ENCODE results near the gene MIDN. TPM values are rescaled to one million over a fixed set of nuclear protein-coding genes. Genes with fewer than 3 reads are reported as not detected.

Gene MIDN
- total RNA-seq, 4 donors from 2014 or later, result 8.0 to 43.1 (median 12.2) TPM

DNA sequence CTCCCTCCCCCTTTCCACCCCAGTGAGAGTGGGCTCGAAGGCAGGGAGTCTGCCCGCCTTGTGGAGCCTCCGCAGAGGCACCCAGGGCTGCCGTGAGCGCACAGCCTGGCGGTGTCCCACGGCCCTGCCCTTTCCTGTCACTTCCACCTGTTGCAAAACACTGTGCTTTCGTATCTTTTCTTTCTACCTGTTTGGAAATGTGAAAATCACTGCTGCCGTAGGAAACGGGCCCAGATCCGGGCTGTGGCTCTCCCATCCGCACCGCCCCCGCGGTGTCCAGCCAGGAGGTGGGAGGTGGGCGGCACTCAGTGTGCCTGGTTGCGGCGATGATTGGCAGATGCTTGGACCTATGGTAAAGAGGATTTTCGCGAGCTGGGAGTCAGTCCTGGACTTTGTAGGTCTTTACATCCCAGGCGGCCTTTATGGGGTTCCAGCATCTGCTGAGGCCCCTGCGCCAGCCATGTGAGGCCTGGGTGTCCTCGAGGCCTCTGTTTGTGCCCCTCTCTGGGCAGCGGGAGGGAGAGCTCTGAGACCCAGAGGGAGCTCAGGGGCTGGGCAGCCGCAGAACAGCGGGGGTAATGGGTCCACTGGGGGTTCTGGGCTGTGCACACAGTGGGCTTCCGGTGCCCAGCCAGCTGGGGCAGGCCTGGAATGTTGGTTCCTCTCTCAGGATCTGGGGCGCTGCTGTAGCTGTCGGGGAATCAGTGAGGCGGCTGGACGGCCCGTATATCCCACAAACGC, 36.7 kb upstream of the MIDN start:
- TF ChIP-seq, protein P1, sequence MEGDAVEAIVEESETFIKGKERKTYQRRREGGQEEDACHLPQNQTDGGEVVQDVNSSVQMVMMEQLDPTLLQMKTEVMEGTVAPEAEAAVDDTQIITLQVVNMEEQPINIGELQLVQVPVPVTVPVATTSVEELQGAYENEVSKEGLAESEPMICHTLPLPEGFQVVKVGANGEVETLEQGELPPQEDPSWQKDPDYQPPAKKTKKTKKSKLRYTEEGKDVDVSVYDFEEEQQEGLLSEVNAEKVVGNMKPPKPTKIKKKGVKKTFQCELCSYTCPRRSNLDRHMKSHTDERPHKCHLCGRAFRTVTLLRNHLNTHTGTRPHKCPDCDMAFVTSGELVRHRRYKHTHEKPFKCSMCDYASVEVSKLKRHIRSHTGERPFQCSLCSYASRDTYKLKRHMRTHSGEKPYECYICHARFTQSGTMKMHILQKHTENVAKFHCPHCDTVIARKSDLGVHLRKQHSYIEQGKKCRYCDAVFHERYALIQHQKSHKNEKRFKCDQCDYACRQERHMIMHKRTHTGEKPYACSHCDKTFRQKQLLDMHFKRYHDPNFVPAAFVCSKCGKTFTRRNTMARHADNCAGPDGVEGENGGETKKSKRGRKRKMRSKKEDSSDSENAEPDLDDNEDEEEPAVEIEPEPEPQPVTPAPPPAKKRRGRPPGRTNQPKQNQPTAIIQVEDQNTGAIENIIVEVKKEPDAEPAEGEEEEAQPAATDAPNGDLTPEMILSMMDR (IDR thresholded peaks at IDR 0.05; ENCODE audit: low read depth), result no peak

DNA sequence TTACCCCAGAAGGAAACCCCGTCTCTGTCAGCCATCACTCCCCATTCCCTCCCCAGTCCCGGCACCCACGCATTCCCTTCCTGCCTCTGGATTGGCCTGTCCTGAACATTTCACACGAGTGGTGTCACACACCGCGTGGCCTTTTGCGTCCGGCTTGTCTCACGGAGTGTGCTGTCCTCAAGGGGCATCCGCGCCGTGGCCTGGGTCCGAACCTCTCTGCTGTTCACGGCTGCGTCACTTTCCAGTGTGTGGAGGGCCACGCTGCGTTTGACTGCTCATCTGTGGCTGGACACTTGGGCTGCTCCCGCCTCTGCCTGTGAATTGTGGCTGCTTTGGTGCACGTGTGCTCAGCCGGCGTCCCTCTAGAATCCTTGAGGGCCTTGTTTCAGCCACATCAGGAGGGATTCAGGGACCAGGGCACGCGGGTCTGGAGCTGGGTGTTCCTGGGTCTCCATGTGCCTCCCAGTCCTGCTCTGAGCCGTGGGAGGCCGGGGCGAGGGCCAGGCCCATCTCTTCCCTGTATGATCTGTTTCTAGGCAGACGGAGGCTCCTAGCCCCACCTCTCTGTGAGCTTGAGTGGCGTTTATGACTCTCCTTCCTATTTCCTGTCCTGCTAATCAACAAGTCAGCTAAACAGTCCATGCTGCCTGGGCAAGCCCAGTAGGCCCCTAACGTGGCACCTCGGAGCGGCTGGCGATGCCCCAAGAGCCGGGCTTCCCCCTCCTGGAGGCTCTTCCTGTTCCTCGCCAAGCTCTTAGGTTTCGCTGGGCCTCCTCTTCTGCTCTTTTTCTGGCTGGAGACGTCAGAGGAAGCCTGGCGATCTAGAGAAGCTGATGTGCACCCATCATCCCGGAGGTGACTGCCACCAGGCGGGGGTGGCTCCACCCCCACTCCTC, 34.7 kb upstream of the MIDN start:
- TF ChIP-seq, protein P1 (IDR thresholded peaks at IDR 0.05; ENCODE audit: low read depth), result no peak

DNA sequence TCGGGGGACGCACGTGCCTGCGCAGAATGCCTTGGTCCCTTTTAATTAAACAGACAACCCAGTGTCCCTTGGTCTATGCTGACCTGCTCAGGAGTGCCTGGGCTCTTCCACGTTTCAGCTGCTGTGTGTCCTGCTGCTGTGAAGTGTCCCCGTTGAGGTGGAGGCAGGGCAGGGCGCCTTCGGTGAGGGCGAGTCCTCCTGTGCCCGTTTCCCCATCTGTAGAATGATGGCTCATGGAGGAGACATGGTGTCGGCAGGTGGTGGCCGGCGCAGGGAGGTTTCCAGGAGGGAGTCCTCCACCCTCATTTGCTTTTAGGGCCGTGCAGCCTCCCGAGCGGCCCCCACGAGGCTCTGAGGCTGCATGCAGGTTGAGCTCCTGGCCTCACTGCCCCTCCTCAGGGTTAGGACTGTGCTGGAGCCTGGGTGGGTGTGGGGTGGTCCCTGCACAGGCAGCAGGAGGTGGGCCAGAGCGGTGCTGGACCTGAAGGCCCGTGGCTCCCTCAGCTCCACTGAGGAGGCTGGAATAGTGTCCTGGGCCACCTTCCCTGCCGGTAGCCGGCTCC, 34.0 kb upstream of the MIDN start:
- TF ChIP-seq, protein P1 (IDR thresholded peaks at IDR 0.05; ENCODE audit: low read depth), result no peak

DNA sequence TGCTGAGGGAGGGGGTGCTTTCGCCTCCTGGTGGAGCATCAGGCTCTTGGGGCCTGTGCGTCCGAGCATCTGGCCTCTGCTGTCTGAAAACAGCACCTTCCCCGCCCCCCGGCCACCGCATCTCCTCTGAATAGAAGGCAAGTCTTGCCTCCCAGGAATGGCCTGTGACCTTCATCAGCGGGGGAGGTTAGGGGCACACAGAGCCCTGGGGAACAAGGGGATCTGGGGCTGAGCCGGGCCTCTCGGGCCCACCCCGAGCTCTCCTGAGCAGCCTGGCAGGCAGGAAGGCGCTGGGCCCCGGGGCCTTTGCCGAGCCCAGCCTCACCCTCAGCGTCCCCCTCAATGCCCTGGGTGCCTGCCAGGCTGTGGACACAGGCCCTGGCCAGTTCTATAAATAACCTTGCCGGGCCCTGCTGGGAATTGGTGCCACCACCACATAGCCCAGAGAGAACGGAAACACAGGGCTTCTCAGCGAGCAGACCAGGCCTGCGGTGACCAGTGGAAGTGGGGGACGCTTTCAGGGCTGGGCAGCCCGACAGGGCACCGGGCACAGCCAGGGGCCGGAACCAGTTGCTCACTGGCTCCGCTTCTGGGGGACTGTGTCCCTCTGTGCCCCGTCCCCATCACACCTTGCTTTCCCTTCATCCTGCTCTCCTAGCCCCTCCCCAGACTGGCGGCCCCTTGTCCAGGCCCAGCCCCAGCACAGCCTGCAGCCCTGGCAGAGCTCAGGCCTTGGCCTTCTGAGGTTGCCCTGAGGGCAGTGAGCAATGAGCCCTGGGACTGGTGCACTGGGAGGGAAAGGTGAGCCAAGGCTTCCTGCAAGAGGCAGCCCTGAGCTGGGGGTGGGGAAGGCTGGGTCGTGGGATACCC, 33.3 kb upstream of the MIDN start:
- TF ChIP-seq, protein P1 (IDR thresholded peaks at IDR 0.05; ENCODE audit: low read depth), result no peak

DNA sequence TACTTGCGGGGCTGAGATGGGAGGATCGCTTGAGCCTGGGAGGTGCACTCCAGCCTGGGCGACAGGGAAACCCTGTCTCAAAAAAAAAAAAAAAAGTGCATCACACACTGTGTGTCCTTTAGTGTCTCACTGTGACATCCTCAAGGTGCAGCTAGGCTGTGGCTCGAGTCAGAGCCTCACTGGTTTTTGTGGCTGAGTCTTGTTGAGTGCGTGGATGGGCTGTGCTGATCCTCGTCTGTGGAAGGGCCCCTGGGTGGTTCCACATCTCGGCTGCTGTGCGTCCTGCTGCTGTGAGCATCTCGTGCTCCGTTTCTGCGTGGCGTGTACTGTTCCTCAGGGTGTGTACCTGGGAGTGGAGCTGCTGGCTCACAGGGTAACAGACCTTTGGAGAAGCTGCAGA, 31.6 kb upstream of the MIDN start:
- TF ChIP-seq, protein P1 (IDR thresholded peaks at IDR 0.05; ENCODE audit: low read depth), result no peak

DNA sequence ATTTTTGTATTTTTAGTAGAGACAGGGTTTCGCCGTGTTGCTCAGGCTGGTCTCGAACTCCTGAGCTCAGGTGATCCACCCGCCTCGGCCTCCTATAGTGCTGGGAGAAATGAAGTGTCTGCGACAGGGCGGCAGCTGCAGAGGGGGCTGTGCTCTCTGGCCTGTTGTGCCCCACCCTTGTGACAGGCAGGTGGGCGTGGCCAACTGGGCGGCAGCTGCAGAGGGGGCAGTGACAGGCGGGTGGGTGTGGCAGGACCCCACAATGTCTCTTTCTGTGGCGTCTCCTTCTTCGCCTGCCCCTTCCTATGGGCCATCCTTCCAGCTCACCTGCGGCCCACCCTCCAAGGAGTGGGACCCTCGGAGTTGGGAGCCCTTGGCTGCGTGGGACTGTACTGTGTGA, 31.0 kb upstream of the MIDN start:
- TF ChIP-seq, protein P1 (IDR thresholded peaks at IDR 0.05; ENCODE audit: low read depth), result no peak
